Measurements from ENCODE around the gene UGT2A1.

The UGT2A1 gene

DNA sequence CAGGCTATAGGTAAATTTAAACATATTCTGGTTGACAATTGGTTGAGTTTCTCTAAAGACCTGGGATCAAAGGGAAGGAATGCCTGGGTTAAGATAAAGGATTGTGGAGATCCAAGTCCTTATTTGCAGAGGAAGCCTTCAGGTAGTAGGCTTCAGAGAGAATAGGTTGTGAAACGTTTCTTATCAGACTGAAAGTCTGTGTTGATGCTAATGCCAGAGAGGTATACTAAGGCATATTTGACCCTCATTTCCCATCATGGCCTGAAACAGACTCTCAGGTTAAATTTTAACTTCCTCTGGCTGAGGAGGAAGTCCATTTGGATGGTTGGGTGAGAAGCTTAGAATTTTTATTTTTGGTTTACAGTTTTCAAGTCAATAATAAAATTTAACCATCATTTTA lies 61.7 kb downstream of the UGT2A1 start:
- no peak for ATAC-seq
- TF ChIP-seq TCF4 (CRISPR knock-in tag; IDR thresholded peaks at IDR 0.05; ENCODE audit: borderline replicate concordance): no peak
- TF ChIP-seq ZFP3 (CRISPR knock-in tag; IDR thresholded peaks at IDR 0.05): no peak
- TF ChIP-seq, protein P1, sequence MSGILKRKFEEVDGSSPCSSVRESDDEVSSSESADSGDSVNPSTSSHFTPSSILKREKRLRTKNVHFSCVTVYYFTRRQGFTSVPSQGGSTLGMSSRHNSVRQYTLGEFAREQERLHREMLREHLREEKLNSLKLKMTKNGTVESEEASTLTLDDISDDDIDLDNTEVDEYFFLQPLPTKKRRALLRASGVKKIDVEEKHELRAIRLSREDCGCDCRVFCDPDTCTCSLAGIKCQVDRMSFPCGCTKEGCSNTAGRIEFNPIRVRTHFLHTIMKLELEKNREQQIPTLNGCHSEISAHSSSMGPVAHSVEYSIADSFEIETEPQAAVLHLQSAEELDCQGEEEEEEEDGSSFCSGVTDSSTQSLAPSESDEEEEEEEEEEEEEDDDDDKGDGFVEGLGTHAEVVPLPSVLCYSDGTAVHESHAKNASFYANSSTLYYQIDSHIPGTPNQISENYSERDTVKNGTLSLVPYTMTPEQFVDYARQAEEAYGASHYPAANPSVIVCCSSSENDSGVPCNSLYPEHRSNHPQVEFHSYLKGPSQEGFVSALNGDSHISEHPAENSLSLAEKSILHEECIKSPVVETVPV (CRISPR knock-in tag; IDR thresholded peaks at IDR 0.05): no peak
- no peak for TF ChIP-seq PPARA (CRISPR knock-in tag; IDR thresholded peaks at IDR 0.05; ENCODE audit: borderline replicate concordance)
- TF ChIP-seq ZNF565 (CRISPR knock-in tag; conservative IDR thresholded peaks at IDR 0.05; ENCODE audit: low read depth): no peak
- TF ChIP-seq, protein P2, sequence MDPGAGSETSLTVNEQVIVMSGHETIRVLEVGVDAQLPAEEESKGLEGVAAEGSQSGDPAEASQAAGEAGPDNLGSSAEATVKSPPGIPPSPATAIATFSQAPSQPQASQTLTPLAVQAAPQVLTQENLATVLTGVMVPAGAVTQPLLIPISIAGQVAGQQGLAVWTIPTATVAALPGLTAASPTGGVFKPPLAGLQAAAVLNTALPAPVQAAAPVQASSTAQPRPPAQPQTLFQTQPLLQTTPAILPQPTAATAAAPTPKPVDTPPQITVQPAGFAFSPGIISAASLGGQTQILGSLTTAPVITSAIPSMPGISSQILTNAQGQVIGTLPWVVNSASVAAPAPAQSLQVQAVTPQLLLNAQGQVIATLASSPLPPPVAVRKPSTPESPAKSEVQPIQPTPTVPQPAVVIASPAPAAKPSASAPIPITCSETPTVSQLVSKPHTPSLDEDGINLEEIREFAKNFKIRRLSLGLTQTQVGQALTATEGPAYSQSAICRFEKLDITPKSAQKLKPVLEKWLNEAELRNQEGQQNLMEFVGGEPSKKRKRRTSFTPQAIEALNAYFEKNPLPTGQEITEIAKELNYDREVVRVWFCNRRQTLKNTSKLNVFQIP (CRISPR knock-in tag; IDR thresholded peaks at IDR 0.05; ENCODE audit: borderline replicate concordance, low read depth): no peak
- TF ChIP-seq ISL1 (CRISPR knock-in tag; IDR thresholded peaks at IDR 0.05): no peak
- TF ChIP-seq ZNF70 (CRISPR knock-in tag; IDR thresholded peaks at IDR 0.05): no peak
- no peak for TF ChIP-seq ZC3H10 (CRISPR knock-in tag; IDR thresholded peaks at IDR 0.05)
- TF ChIP-seq RARB (CRISPR knock-in tag; IDR thresholded peaks at IDR 0.05): no peak
- TF ChIP-seq ZNF8 (CRISPR knock-in tag; IDR thresholded peaks at IDR 0.05): no peak
- TF ChIP-seq ESRRG (CRISPR knock-in tag; IDR thresholded peaks at IDR 0.05): no peak
- no peak for TF ChIP-seq CSDC2 (CRISPR knock-in tag; IDR thresholded peaks at IDR 0.05)
- TF ChIP-seq, protein P3, sequence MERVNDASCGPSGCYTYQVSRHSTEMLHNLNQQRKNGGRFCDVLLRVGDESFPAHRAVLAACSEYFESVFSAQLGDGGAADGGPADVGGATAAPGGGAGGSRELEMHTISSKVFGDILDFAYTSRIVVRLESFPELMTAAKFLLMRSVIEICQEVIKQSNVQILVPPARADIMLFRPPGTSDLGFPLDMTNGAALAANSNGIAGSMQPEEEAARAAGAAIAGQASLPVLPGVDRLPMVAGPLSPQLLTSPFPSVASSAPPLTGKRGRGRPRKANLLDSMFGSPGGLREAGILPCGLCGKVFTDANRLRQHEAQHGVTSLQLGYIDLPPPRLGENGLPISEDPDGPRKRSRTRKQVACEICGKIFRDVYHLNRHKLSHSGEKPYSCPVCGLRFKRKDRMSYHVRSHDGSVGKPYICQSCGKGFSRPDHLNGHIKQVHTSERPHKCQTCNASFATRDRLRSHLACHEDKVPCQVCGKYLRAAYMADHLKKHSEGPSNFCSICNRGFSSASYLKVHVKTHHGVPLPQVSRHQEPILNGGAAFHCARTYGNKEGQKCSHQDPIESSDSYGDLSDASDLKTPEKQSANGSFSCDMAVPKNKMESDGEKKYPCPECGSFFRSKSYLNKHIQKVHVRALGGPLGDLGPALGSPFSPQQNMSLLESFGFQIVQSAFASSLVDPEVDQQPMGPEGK (CRISPR knock-in tag; IDR thresholded peaks at IDR 0.05; ENCODE audit: borderline replicate concordance): no peak
- TF ChIP-seq, protein P4, sequence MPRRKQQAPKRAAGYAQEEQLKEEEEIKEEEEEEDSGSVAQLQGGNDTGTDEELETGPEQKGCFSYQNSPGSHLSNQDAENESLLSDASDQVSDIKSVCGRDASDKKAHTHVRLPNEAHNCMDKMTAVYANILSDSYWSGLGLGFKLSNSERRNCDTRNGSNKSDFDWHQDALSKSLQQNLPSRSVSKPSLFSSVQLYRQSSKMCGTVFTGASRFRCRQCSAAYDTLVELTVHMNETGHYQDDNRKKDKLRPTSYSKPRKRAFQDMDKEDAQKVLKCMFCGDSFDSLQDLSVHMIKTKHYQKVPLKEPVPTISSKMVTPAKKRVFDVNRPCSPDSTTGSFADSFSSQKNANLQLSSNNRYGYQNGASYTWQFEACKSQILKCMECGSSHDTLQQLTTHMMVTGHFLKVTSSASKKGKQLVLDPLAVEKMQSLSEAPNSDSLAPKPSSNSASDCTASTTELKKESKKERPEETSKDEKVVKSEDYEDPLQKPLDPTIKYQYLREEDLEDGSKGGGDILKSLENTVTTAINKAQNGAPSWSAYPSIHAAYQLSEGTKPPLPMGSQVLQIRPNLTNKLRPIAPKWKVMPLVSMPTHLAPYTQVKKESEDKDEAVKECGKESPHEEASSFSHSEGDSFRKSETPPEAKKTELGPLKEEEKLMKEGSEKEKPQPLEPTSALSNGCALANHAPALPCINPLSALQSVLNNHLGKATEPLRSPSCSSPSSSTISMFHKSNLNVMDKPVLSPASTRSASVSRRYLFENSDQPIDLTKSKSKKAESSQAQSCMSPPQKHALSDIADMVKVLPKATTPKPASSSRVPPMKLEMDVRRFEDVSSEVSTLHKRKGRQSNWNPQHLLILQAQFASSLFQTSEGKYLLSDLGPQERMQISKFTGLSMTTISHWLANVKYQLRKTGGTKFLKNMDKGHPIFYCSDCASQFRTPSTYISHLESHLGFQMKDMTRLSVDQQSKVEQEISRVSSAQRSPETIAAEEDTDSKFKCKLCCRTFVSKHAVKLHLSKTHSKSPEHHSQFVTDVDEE (CRISPR knock-in tag; IDR thresholded peaks at IDR 0.05): no peak
- TF ChIP-seq TOX (CRISPR knock-in tag; IDR thresholded peaks at IDR 0.05; ENCODE audit: borderline replicate concordance): no peak

DNA sequence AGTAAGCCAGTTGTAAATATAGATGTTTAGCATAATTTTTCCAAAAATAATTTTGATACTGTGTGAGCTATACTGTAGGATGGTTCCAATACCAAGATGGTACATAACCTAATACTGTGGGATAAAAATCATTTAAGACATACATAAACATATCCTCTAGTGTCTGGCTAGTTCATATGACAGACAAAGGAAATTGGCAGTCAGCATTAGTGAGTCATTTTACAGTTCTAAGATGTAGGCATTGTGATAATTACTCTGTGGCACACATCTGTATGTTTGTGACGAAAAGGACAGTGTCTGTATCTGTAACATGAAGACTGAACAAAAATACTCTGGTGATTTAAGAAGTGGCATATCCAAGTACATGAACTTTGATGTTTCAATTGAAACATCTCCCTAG lies 63.2 kb downstream of the UGT2A1 start:
- ATAC-seq: no peak

More for the DNA sequence above, 63.2 kb downstream of the UGT2A1 start:
- TF ChIP-seq ESRRG (CRISPR knock-in tag; IDR thresholded peaks at IDR 0.05) (no peak), GLIS3 (CRISPR knock-in tag; IDR thresholded peaks at IDR 0.05) (no peak), ZC3H10 (CRISPR knock-in tag; IDR thresholded peaks at IDR 0.05) (no peak), PPARA (CRISPR knock-in tag; IDR thresholded peaks at IDR 0.05; ENCODE audit: borderline replicate concordance) (no peak), RARB (CRISPR knock-in tag; IDR thresholded peaks at IDR 0.05) (no peak), TOX (CRISPR knock-in tag; IDR thresholded peaks at IDR 0.05; ENCODE audit: borderline replicate concordance) (no peak), ZNF565 (CRISPR knock-in tag; conservative IDR thresholded peaks at IDR 0.05; ENCODE audit: low read depth) (no peak), TCF4 (CRISPR knock-in tag; IDR thresholded peaks at IDR 0.05; ENCODE audit: borderline replicate concordance) (no peak), ZFP30 (CRISPR knock-in tag; IDR thresholded peaks at IDR 0.05) (no peak), BACH2 (CRISPR knock-in tag; IDR thresholded peaks at IDR 0.05; ENCODE audit: borderline replicate concordance) (no peak), ZNF8 (CRISPR knock-in tag; IDR thresholded peaks at IDR 0.05) (no peak), OSR1 (CRISPR knock-in tag; IDR thresholded peaks at IDR 0.05) (no peak), SNAI2 (CRISPR knock-in tag; IDR thresholded peaks at IDR 0.05) (no peak)
- TF ChIP-seq, protein P5, sequence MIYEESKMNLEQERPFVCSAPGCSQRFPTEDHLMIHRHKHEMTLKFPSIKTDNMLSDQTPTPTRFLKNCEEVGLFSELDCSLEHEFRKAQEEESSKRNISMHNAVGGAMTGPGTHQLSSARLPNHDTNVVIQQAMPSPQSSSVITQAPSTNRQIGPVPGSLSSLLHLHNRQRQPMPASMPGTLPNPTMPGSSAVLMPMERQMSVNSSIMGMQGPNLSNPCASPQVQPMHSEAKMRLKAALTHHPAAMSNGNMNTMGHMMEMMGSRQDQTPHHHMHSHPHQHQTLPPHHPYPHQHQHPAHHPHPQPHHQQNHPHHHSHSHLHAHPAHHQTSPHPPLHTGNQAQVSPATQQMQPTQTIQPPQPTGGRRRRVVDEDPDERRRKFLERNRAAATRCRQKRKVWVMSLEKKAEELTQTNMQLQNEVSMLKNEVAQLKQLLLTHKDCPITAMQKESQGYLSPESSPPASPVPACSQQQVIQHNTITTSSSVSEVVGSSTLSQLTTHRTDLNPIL (CRISPR knock-in tag; IDR thresholded peaks at IDR 0.05; ENCODE audit: low read depth): no peak
- TF ChIP-seq, protein P1 (CRISPR knock-in tag; IDR thresholded peaks at IDR 0.05): no peak
- TF ChIP-seq, protein P4 (CRISPR knock-in tag; IDR thresholded peaks at IDR 0.05): no peak
- TF ChIP-seq, protein P2 (CRISPR knock-in tag; IDR thresholded peaks at IDR 0.05; ENCODE audit: borderline replicate concordance, low read depth): no peak

Data from SK-N-SH treated with all-trans-retinoic acid at 6 μM for 48 hours (cell line).